H9 (cell line): ENCODE results near the gene CAMK2N1. TPM values are rescaled to one million over a fixed set of nuclear protein-coding genes. Genes with fewer than 3 reads are reported as not detected.

Experiments used
- DNase-seq: peaks from one replicate; pipeline ENCODE4 v3.0.0-alpha.2; 2017
- H2AFZ ChIP-seq: one replicate; pipeline ENCODE4 v1.6.1; 2013; ENCODE audit warnings: mild to moderate bottlenecking, low read length, control low read depth, moderate library complexity
- H2AK5ac ChIP-seq: 2 replicates; pipeline ENCODE4 v1.6.1; 2013; ENCODE audit warnings: low read length, control low read depth, mixed read lengths; ENCODE audit not compliant: insufficient read length
- H2BK120ac ChIP-seq: one replicate; pipeline ENCODE4 v1.6.1; 2013; ENCODE audit warnings: low read depth, mild to moderate bottlenecking, low read length, control low read depth, inconsistent platforms; ENCODE audit not compliant: poor library complexity, severe bottlenecking
- H2BK12ac ChIP-seq: 2 replicates; pipeline ENCODE4 v1.6.1; 2013; ENCODE audit warnings: low read length, control low read depth, mixed read lengths, low read depth; ENCODE audit not compliant: insufficient read length
- H2BK15ac ChIP-seq: 2 replicates; pipeline ENCODE4 v1.6.1; 2013; ENCODE audit warnings: low read depth, low read length, control low read depth
- H2BK20ac ChIP-seq: one replicate; pipeline ENCODE4 v1.6.1; 2013; ENCODE audit warnings: low read depth, mild to moderate bottlenecking, low read length, control low read depth, inconsistent platforms; ENCODE audit not compliant: poor library complexity, severe bottlenecking
- H2BK5ac ChIP-seq: 2 replicates; pipeline ENCODE4 v1.6.1; 2013; ENCODE audit warnings: low read length, control low read depth, mixed read lengths; ENCODE audit not compliant: insufficient read length
- H3K14ac ChIP-seq: 2 replicates; pipeline ENCODE4 v1.6.1; 2013; ENCODE audit warnings: low read length, control low read depth; ENCODE audit not compliant: insufficient read depth
- H3K18ac ChIP-seq: 2 replicates; pipeline ENCODE4 v1.6.1; 2013; ENCODE audit warnings: low read depth, mild to moderate bottlenecking, mixed read lengths, low read length, control low read depth; ENCODE audit not compliant: insufficient read length
- H3K23ac ChIP-seq: 2 replicates; pipeline ENCODE4 v1.6.1; 2013; ENCODE audit warnings: low read length, control low read depth, mixed read lengths, low read depth; ENCODE audit not compliant: insufficient read length
- H3K23me2 ChIP-seq: 2 replicates; pipeline ENCODE4 v1.6.1; 2013; ENCODE audit warnings: low read depth, mild to moderate bottlenecking, mixed read lengths, low read length, control low read depth; ENCODE audit not compliant: insufficient read length, poor library complexity, severe bottlenecking
- H3K27ac ChIP-seq: 2 replicates; pipeline ENCODE4 v1.5.1; 2013; ENCODE audit warnings: low read length, control low read depth, mixed read lengths, low read depth; ENCODE audit not compliant: insufficient read length
- H3K27me3 ChIP-seq: 2 replicates; pipeline ENCODE4 v1.6.1; 2013; ENCODE audit warnings: low read length, control low read depth, inconsistent platforms; ENCODE audit not compliant: insufficient read depth
- H3K4ac ChIP-seq: 2 replicates; pipeline ENCODE4 v1.6.1; 2013; ENCODE audit warnings: low read depth, mild to moderate bottlenecking, control low read depth, inconsistent platforms, low read length, moderate library complexity
- H3K4me1 ChIP-seq: 2 replicates; pipeline ENCODE4 v1.6.1; 2013; ENCODE audit warnings: low read length, control low read depth, inconsistent platforms; ENCODE audit not compliant: insufficient read depth
- H3K4me2 ChIP-seq: 2 replicates; pipeline ENCODE4 v1.6.1; 2013; ENCODE audit warnings: low read length, control low read depth, mixed read lengths; ENCODE audit not compliant: insufficient read length, insufficient read depth
- H3K56ac ChIP-seq: 2 replicates; pipeline ENCODE4 v1.6.1; 2013; ENCODE audit warnings: low read depth, mild to moderate bottlenecking, mixed read lengths, low read length, control low read depth; ENCODE audit not compliant: insufficient read length
- H3K79me1 ChIP-seq: 2 replicates; pipeline ENCODE4 v1.6.1; 2013; ENCODE audit warnings: low read depth, mild to moderate bottlenecking, moderate library complexity, low read length, control low read depth, inconsistent platforms; ENCODE audit not compliant: insufficient read depth, poor library complexity, severe bottlenecking
- H3K79me2 ChIP-seq: 2 replicates; pipeline ENCODE4 v1.6.1; 2013; ENCODE audit warnings: low read length, control low read depth, inconsistent platforms; ENCODE audit not compliant: insufficient read depth
- H3K9ac ChIP-seq: 2 replicates; pipeline ENCODE4 v1.6.1; 2013; ENCODE audit warnings: low read length, control low read depth, mixed read lengths; ENCODE audit not compliant: insufficient read length; ENCODE audit errors: extremely low read depth
- H3K9me3 ChIP-seq: one replicate; pipeline ENCODE4 v1.6.1; 2013; ENCODE audit warnings: low read depth, low read length, inconsistent platforms; ENCODE audit not compliant: control insufficient read depth
- H3T11ph ChIP-seq: one replicate; pipeline ENCODE4 v1.6.1; 2013; ENCODE audit warnings: mild to moderate bottlenecking, low read length, control low read depth, inconsistent platforms
- H4K20me1 ChIP-seq: one replicate; pipeline ENCODE4 v1.6.1; 2013; ENCODE audit not compliant: control insufficient read depth, insufficient read length, insufficient read depth
- H4K5ac ChIP-seq: 2 replicates; pipeline ENCODE4 v1.6.1; 2013; ENCODE audit warnings: low read depth, mild to moderate bottlenecking, mixed read lengths, low read length, control low read depth; ENCODE audit not compliant: insufficient read length
- H4K8ac ChIP-seq: replicated peaks from 2 replicates; pipeline ENCODE4 v1.6.1; 2013; ENCODE audit warnings: low read length, control low read depth, mixed read lengths, low read depth; ENCODE audit not compliant: insufficient read length
- H4K91ac ChIP-seq: 2 replicates; pipeline ENCODE4 v1.6.1; 2013; ENCODE audit warnings: low read depth, mild to moderate bottlenecking, moderate library complexity, mixed read lengths, low read length, control low read depth; ENCODE audit not compliant: insufficient read length
- H3K27ac Mint-ChIP-seq, 3 experiments: 2 replicates in 2 of 3; 3 replicates in 1 of 3; pipeline ENCODE4 v1.8.0; 2020 to 2021; ENCODE audit warnings: mixed read lengths in 3 of 3, mild to moderate bottlenecking in 1 of 3, moderate library complexity in 1 of 3
- H3K27me3 Mint-ChIP-seq: 2 replicates; pipeline ENCODE4 v1.8.0; 2021; ENCODE audit warnings: low read depth, mild to moderate bottlenecking, moderate library complexity, mixed read lengths
- H3K36me3 Mint-ChIP-seq, 3 experiments: 2 replicates in 2 of 3; 3 replicates in 1 of 3; pipeline ENCODE4 v1.8.0; 2020 to 2021; ENCODE audit warnings: low read depth in 3 of 3, mixed read lengths in 3 of 3; ENCODE audit not compliant: insufficient read depth in 1 of 3
- H3K4me1 Mint-ChIP-seq, 2 experiments: 2 replicates each; pipeline ENCODE4 v1.8.0; 2020; ENCODE audit warnings: mixed read lengths in 2 of 2
- H3K4me3 Mint-ChIP-seq, 2 experiments: 2 replicates in 1 of 2; 3 replicates in 1 of 2; pipeline ENCODE4 v1.8.0; 2020 to 2021; ENCODE audit warnings: mild to moderate bottlenecking in 2 of 2, mixed read lengths in 2 of 2, moderate library complexity in 1 of 2
- H3K9me3 Mint-ChIP-seq, 2 experiments: 2 replicates in 1 of 2; 3 replicates in 1 of 2; pipeline ENCODE4 v1.8.0; 2020; ENCODE audit warnings: mild to moderate bottlenecking in 2 of 2, mixed read lengths in 2 of 2, moderate library complexity in 1 of 2
- WGBS: extraction: QIAGEN DNeasy Blood & Tissue Kit; methylation state at CpG from one replicate; pipeline ENCODE4 v1.1.7; 2013; ENCODE audit warnings: missing lambda C conversion rate, low lambda C conversion rate, mixed read lengths; ENCODE audit not compliant: insufficient read length; ENCODE audit errors: extremely low coverage; 5-methylcytosine and 5-hydroxymethylcytosine counted together
- total RNA-seq: library from RNA; stranded (reverse); gene quantifications from 2 replicates; pipeline ENCODE4 v1.2.1, GENCODE V29; 2021
- TF ChIP-seq, protein P1 (sequence below): fragments of 200-600 bp; sonication (generic); conservative IDR thresholded peaks from 3 replicates; pipeline ENCODE4 v1.8.0; 2021; ENCODE audit warnings: antibody characterized with exemption, mild to moderate bottlenecking

The CAMK2N1 gene
- total RNA-seq, 1 experiment from 2014 or later, result 1.2 TPM

- peaks cover 84% of the 10 kb centered on the region for H3K27me3 Mint-ChIP-seq
- H2BK12ac ChIP-seq, result no peak overlapping the region
- no peaks in the 10 kb centered on the region for H3K4me1 ChIP-seq
- no peaks in the 10 kb centered on the region for H3K9me3 ChIP-seq
- no peak overlapping the region for H3T11ph ChIP-seq
- H3K56ac ChIP-seq, result no peak overlapping the region
- H2AFZ ChIP-seq, result no peak overlapping the region
- H3K27ac ChIP-seq, result no peak overlapping the region
- no peak overlapping the region for H3K4me2 ChIP-seq
- H2BK15ac ChIP-seq, result no peak overlapping the region
- peaks cover 0 to 3% of the 10 kb centered on the region in 2 experiments; a peak in 3 of 4 replicates for H3K4me1 Mint-ChIP-seq
- no peak overlapping the region for H3K4me3 Mint-ChIP-seq
- H3K36me3 Mint-ChIP-seq, result no peaks in the 10 kb centered on the region
- no peak overlapping the region for H3K9ac ChIP-seq
- TF ChIP-seq, protein P1, sequence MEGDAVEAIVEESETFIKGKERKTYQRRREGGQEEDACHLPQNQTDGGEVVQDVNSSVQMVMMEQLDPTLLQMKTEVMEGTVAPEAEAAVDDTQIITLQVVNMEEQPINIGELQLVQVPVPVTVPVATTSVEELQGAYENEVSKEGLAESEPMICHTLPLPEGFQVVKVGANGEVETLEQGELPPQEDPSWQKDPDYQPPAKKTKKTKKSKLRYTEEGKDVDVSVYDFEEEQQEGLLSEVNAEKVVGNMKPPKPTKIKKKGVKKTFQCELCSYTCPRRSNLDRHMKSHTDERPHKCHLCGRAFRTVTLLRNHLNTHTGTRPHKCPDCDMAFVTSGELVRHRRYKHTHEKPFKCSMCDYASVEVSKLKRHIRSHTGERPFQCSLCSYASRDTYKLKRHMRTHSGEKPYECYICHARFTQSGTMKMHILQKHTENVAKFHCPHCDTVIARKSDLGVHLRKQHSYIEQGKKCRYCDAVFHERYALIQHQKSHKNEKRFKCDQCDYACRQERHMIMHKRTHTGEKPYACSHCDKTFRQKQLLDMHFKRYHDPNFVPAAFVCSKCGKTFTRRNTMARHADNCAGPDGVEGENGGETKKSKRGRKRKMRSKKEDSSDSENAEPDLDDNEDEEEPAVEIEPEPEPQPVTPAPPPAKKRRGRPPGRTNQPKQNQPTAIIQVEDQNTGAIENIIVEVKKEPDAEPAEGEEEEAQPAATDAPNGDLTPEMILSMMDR, result no peak
- no peaks in the 10 kb centered on the region for H3K79me1 ChIP-seq
- no peaks in the 10 kb centered on the region for H3K23me2 ChIP-seq
- H4K5ac ChIP-seq, result no peak overlapping the region
- H3K9me3 Mint-ChIP-seq, result no peaks in the 10 kb centered on the region
- no peak overlapping the region for H3K14ac ChIP-seq
- no peak overlapping the region for H3K27ac Mint-ChIP-seq
- no peaks in the 10 kb centered on the region for H3K79me2 ChIP-seq
- H3K27me3 ChIP-seq, result no peaks in the 10 kb centered on the region; the same call in 1 of the 2 replicates
- no peak overlapping the region for H3K23ac ChIP-seq
- no peak overlapping the region for H3K4ac ChIP-seq
- no peak overlapping the region for H4K8ac ChIP-seq
- no peak overlapping the region for H2BK5ac ChIP-seq
- no peak overlapping the region for H3K18ac ChIP-seq
- no peak overlapping the region for H2BK120ac ChIP-seq
- H2BK20ac ChIP-seq, result no peak overlapping the region
- no peaks in the 10 kb centered on the region for H4K20me1 ChIP-seq
- no peak overlapping the region for H2AK5ac ChIP-seq
- no CpG with 5 or more reads among the region's 4 CpGs for WGBS
- DNase-seq, result no peak
- H4K91ac ChIP-seq, result no peak overlapping the region
Observed at GRCh38 chr1:20533635-20534034, 47.6 kb upstream of the CAMK2N1 start.
